ENCODE results near the gene CNTFR.

- TF ChIP-seq EP300 (IDR thresholded peaks at IDR 0.05; ENCODE audit: borderline replicate concordance) (no peak), CEBPB (IDR thresholded peaks at IDR 0.05) (no peak), TCF12 (IDR thresholded peaks at IDR 0.05; ENCODE audit: low read depth) (no peak), TAF1 (IDR thresholded peaks at IDR 0.05; ENCODE audit: low read depth) (no peak), REST (IDR thresholded peaks at IDR 0.05; ENCODE audit: low read depth) (no peak), NFIC (IDR thresholded peaks at IDR 0.05) (no peak)
Measured at GRCh38 chr9:34559624-34560455, 29.7 kb downstream of the CNTFR start.

All from Ishikawa (cell line).